ENCODE results near the gene MPRIP. TPM values are rescaled to one million over a fixed set of nuclear protein-coding genes. Genes with fewer than 3 reads are reported as not detected.
"Not testable (repeated sequence)": the region's sequence is repeated elsewhere in the genome, so short reads cannot be mapped to it uniquely, and the experiment has no call there.

MPRIP gene
- total RNA-seq, 4 donors from 2014 or later, result 122 to 207 (median 145) TPM

DNA sequence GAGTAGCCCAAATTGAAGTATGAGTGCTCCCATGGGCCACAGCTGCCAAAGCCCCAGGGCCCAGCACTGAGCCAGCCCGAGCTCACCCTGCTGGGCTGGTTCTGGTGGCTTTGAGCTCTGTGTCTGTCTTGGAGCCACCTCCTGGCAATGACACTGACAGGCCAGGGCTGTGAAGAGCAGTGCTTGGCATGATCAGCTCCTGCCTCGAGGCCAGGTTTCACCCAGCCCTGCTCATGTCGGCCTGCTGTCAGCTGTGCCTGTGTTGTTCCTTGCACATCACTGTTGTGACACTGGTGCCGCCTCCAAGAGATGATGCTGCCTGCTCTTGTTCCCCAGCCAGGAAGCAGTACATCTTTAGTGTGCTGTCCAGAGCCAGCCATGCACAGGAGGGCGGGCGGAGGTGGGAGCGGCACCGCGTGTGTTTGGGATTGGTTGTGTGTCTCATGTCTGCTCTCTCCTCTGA lies 137.9 kb downstream of the MPRIP start:
- peak in 1 of 2 donors; percentile 79 for DNase-seq (ENCODE audit: low spot score in 2 of 2)
- H3K4me3 ChIP-seq, result no peak overlapping the region
- 24% methylated on average over 3 of the region's 9 CpGs for WGBS

DNA sequence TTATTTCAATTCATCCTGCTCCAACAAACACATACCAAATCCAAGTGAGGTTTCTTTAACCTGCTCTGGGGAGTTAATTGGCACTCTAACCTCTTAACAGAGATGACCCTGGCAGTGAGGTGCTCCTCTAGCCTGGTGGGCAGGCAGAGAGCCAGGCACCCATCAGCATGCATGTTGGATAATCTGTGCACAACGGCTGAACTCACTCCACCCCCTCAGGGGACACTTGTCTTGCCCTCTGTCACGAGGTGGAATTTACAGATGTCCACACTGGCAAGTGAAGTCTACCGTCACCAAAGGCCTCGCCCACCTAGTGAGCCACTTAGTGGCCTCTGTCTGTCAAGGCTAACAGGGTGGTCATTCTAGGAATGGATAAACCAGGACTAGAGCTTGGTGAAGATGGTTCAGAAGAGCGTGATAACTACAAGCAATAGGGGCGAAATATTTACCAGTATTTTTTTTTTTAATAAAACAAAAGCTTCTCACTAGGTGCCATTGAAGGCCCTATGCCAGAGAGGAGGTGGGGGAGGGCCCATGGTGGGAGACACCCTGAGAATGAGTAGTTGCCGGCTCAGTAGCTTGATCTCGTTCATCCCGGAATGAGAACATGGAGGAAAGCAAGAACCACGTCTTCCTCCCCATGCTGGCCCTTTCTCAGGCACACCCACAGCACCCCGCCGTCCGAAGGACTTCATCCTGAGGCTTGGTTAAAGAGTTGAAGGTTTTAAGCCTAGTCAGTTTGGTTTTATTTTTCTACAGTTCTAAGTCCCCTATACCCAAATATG lies 138.7 kb downstream of the MPRIP start:
- no peak for DNase-seq (ENCODE audit: low spot score in 2 of 2)
- peaks cover 35% of the 10 kb centered on the region for H3K4me1 ChIP-seq
- H3K27ac ChIP-seq, result no peak overlapping the region

More for the DNA sequence above, 137.9 kb downstream of the MPRIP start:
- TF ChIP-seq EP300 (IDR thresholded peaks at IDR 0.05) (no peak), POLR2A (IDR thresholded peaks at IDR 0.05) (no peak), POLR2AphosphoS5 (IDR thresholded peaks at IDR 0.05) (peak in 1 of 3 donors; percentile 76)
- TF ChIP-seq, protein P1, sequence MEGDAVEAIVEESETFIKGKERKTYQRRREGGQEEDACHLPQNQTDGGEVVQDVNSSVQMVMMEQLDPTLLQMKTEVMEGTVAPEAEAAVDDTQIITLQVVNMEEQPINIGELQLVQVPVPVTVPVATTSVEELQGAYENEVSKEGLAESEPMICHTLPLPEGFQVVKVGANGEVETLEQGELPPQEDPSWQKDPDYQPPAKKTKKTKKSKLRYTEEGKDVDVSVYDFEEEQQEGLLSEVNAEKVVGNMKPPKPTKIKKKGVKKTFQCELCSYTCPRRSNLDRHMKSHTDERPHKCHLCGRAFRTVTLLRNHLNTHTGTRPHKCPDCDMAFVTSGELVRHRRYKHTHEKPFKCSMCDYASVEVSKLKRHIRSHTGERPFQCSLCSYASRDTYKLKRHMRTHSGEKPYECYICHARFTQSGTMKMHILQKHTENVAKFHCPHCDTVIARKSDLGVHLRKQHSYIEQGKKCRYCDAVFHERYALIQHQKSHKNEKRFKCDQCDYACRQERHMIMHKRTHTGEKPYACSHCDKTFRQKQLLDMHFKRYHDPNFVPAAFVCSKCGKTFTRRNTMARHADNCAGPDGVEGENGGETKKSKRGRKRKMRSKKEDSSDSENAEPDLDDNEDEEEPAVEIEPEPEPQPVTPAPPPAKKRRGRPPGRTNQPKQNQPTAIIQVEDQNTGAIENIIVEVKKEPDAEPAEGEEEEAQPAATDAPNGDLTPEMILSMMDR (IDR thresholded peaks at IDR 0.05), result no peak
- no peaks in the 10 kb centered on the region for H3K9me3 ChIP-seq
- H3K27ac ChIP-seq, result peak overlapping the region; percentile 57
- no peaks in the 10 kb centered on the region for H3K27me3 ChIP-seq
- H3K36me3 ChIP-seq, result peaks cover 94% of the 10 kb centered on the region
- H3K4me1 ChIP-seq, result peaks cover 27% of the 10 kb centered on the region

DNA sequence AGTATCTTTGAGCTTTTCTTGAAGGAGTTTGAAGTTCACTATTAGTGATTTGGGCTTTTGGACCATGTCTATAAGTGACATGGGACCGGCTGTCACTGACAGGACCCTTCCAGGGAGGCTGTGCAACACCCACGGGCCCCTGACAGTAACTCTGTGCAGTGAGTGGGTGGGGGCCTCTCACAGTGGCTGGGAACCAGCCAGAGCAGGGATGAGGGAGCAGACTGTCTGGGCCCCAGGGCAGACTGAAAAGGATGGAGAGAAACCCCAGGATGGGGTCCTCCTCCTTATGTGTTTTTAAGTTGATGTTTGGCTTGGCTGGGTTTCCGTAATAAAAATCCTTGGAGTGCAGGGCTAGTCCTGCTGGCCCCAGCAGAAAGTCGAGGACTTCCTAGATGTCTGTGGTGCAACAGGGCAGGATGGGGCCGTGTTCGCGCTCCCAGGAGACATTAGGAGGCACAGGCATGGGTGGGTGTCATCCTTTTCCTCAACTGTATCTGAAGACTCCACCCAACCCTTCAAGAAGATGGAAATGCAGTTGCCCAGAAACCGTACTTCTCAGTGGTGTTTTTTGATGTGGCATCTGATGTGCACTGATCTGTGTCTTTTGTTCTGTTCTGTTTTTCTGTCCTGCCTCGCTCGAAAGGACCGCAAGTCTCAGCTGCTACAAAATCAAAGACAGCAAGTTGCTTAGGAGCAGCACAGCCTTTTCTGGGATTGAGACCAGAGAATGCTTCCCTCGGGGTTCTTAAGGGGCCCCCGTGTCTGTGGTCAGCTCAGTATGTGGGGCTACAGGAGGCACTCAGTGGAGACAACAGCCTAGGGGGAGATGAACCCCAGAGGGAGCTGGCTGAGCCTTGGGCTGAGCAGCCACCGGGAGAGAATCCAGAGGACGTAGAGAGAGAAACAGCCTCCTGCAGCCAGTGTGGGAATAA lies 139.7 kb downstream of the MPRIP start:
- TF ChIP-seq, protein P1 (IDR thresholded peaks at IDR 0.05), result no peak
- TF ChIP-seq EP300 (IDR thresholded peaks at IDR 0.05) (no peak), POLR2A (IDR thresholded peaks at IDR 0.05) (no peak), POLR2AphosphoS5 (IDR thresholded peaks at IDR 0.05) (no peak)
- DNase-seq (ENCODE audit: low spot score in 2 of 2), result no peak
- Histone ChIP-seq H3K27ac (no peak overlapping the region), H3K4me1 (peaks cover 45% of the 10 kb centered on the region), H3K36me3 (peaks cover 76% of the 10 kb centered on the region), H3K27me3 (no peaks in the 10 kb centered on the region), H3K4me3 (no peak overlapping the region), H3K9me3 (no peaks in the 10 kb centered on the region)
- 76% methylated on average over 15 of the region's 15 CpGs for WGBS

More for the DNA sequence above, 138.7 kb downstream of the MPRIP start:
- whole genome bisulfite sequencing, result 78% methylated on average over 13 of the region's 13 CpGs
- Histone ChIP-seq H3K27me3 (no peaks in the 10 kb centered on the region), H3K36me3 (peaks cover 86% of the 10 kb centered on the region), H3K9me3 (no peaks in the 10 kb centered on the region), H3K4me3 (no peak overlapping the region)
- TF ChIP-seq EP300 (IDR thresholded peaks at IDR 0.05) (no peak), POLR2AphosphoS5 (IDR thresholded peaks at IDR 0.05) (no peak), POLR2A (IDR thresholded peaks at IDR 0.05) (no peak)
- TF ChIP-seq, protein P1 (IDR thresholded peaks at IDR 0.05), result no peak

DNA sequence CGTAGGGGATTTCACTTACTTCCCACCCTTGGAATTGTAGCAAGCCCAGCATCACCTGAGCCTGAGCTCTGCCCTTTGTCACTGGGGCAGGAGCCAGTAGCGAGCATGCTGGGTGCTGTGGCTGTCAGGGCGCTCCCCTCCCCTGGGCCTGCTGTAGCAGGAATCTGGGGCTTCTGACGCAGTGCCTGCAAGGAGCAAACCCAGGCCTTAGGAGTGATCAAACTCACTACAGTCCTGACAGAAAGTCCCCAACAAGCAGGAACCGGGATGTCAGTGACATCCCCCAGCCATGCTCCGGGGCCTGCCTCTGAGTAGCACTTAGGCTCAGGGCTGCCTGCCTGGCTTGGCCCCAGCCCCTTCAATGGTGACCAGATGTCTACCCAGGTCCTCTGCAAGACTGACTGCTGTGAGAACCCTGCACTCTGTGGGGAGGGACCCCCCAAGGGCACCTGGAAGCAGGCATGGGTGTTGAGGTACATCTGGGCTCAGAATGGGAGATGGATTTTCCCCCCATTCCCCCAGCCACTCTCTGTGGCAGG lies 140.4 kb downstream of the MPRIP start:
- TF ChIP-seq POLR2AphosphoS5 (IDR thresholded peaks at IDR 0.05), result no peak
- TF ChIP-seq EP300 (IDR thresholded peaks at IDR 0.05), result no peak
- Histone ChIP-seq H3K4me1 (peaks cover 51% of the 10 kb centered on the region), H3K4me3 (no peak overlapping the region), H3K9me3 (no peaks in the 10 kb centered on the region), H3K36me3 (peaks cover 69% of the 10 kb centered on the region), H3K27me3 (no peaks in the 10 kb centered on the region), H3K27ac (no peak overlapping the region)
- WGBS, result 61% methylated on average over 5 of the region's 6 CpGs
- no peak for DNase-seq (ENCODE audit: low spot score in 2 of 2)

DNA sequence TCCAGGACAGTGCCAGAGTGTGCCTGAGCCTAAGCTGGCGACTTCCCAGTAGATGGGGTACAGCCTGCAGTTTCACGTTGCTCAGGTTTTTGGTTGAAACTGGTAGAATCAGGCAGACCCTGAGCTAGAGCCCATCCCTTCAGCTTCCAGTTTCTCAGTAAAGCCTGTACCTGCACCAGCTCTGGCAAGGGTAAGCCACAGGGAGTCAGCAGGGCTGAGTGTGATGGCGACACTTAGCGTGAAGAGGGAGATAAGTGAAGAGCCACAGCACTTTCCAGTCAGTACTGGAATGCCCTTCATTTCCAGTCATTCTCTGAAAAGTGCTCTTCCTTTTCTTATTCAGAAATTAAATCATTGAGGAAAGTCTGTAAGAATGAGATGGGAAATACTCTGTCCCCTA lies 141.5 kb downstream of the MPRIP start:
- H3K4me1 ChIP-seq, result peaks cover 53% of the 10 kb centered on the region
- H3K27ac ChIP-seq, result no peak overlapping the region
- no peak overlapping the region for H3K4me3 ChIP-seq
- H3K9me3 ChIP-seq, result no peaks in the 10 kb centered on the region
- peaks cover 66% of the 10 kb centered on the region for H3K36me3 ChIP-seq
- WGBS, result 91% methylated on average over 4 of the region's 4 CpGs
- TF ChIP-seq EP300 (IDR thresholded peaks at IDR 0.05) (no peak), POLR2AphosphoS5 (IDR thresholded peaks at IDR 0.05) (no peak), POLR2A (IDR thresholded peaks at IDR 0.05) (no peak)
- TF ChIP-seq, protein P1 (IDR thresholded peaks at IDR 0.05), result no peak
- no peak for DNase-seq (ENCODE audit: low spot score in 2 of 2)
- H3K27me3 ChIP-seq, result no peaks in the 10 kb centered on the region

DNA sequence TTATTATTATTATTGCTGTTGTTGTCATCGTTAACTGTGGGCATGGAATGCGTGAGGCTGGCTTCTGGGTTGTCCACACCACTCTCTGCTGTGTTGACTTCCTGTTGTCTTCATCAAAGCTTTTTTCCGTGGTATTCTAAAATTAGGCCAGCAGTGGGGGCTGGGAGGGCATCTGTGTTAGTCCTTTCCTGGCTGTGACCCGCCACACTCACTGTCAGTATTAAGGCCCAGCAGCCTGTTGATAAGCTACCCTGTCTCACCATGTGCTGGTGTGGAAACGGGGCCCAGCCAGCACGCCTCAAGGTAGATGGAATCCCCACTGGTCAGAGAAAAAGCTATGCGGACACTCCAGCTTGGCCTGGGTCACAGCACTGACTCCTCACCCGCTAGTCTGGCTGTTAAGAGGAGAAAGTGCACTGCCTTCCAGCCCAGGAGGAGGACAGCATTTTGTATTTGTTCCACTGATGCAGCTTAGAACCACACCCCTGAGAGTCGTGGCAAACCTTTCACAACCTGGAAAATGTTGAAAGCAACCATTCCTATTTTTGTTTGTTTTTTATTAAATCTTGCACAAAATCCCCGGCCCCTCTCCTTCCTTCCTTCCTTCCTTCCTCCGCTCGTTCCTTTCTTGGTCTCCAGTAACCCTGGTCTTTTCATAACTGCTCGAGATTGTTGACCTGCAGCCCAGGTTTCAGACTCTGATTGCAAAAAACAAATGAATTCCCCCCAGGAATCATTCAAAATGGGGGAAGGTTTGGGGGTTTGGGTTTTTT lies 142.9 kb downstream of the MPRIP start:
- DNase-seq (ENCODE audit: low spot score in 2 of 2); H3K9me3 ChIP-seq; H3K27ac ChIP-seq; H3K4me3 ChIP-seq; H3K27me3 ChIP-seq: not testable (repeated sequence)
- 68% methylated on average over 10 of the region's 13 CpGs for WGBS
- peaks cover 61% of the 10 kb centered on the region for H3K36me3 ChIP-seq
- H3K4me1 ChIP-seq, result peaks cover 56% of the 10 kb centered on the region
